ENCODE results near the gene APAF1. TPM values are rescaled to one million over a fixed set of nuclear protein-coding genes. Genes with fewer than 3 reads are reported as not detected.
A peak's percentile ranks its signal among the peaks of the same experiment; 100 is the strongest.
"Not testable (repeated sequence)": the region's sequence is repeated elsewhere in the genome, so short reads cannot be mapped to it uniquely, and the experiment has no call there.

Gene APAF1, protein sequence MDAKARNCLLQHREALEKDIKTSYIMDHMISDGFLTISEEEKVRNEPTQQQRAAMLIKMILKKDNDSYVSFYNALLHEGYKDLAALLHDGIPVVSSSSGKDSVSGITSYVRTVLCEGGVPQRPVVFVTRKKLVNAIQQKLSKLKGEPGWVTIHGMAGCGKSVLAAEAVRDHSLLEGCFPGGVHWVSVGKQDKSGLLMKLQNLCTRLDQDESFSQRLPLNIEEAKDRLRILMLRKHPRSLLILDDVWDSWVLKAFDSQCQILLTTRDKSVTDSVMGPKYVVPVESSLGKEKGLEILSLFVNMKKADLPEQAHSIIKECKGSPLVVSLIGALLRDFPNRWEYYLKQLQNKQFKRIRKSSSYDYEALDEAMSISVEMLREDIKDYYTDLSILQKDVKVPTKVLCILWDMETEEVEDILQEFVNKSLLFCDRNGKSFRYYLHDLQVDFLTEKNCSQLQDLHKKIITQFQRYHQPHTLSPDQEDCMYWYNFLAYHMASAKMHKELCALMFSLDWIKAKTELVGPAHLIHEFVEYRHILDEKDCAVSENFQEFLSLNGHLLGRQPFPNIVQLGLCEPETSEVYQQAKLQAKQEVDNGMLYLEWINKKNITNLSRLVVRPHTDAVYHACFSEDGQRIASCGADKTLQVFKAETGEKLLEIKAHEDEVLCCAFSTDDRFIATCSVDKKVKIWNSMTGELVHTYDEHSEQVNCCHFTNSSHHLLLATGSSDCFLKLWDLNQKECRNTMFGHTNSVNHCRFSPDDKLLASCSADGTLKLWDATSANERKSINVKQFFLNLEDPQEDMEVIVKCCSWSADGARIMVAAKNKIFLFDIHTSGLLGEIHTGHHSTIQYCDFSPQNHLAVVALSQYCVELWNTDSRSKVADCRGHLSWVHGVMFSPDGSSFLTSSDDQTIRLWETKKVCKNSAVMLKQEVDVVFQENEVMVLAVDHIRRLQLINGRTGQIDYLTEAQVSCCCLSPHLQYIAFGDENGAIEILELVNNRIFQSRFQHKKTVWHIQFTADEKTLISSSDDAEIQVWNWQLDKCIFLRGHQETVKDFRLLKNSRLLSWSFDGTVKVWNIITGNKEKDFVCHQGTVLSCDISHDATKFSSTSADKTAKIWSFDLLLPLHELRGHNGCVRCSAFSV (N-terminal part only)
- total RNA-seq: 1 to 10 TPM; 5.7 to 8.5 (median 6.5) TPM

DNA sequence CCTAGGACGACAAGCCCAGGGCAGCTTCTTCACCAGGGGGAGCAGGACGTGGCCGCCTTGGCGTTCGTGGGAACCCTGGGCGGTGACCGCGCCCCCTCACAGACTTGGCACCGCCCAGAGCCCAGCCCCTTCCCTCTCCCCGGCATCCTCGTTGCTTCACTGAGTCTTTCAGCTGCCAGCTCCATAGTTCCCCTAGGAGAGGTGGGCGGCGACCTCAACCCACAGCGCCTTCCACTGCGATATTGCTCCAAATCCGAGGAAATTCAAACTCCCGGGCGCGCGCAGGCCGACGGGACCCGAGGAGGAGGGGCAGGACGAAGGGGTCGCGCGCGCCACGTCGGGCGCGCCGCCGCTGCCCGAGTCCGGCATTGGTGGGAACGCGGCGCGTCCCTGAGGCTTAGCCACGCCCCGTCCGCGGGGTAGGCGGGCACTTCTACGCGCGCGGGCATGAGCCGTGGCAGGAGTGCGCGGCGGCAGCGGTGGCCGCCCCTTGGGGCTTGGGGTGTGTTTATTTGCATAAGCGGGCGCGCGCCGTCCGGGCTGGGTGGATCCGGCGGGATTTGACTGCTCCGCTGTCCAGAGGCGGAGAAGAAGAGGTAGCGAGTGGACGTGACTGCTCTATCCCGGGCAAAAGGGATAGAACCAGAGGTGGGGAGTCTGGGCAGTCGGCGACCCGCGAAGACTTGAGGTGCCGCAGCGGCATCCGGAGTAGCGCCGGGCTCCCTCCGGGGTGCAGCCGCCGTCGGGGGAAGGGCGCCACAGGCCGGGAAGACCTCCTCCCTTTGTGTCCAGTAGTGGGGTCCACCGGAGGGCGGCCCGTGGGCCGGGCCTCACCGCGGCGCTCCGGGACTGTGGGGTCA, at the start of gene APAF1, which contains the start of gene IKBIP:
TSS of gene APAF1 (plus strand) at position 579 of the 860 bp plus-strand sequence. CDS start 3,070 bp downstream, outside the sequence.
TSS of gene IKBIP (minus strand) at position 77 of the 860 bp plus-strand sequence. CDS start 87 bp downstream, outside the sequence.
- TF ChIP-seq POLR2A (IDR thresholded peaks at IDR 0.05): no peak
- TF ChIP-seq, protein P1, sequence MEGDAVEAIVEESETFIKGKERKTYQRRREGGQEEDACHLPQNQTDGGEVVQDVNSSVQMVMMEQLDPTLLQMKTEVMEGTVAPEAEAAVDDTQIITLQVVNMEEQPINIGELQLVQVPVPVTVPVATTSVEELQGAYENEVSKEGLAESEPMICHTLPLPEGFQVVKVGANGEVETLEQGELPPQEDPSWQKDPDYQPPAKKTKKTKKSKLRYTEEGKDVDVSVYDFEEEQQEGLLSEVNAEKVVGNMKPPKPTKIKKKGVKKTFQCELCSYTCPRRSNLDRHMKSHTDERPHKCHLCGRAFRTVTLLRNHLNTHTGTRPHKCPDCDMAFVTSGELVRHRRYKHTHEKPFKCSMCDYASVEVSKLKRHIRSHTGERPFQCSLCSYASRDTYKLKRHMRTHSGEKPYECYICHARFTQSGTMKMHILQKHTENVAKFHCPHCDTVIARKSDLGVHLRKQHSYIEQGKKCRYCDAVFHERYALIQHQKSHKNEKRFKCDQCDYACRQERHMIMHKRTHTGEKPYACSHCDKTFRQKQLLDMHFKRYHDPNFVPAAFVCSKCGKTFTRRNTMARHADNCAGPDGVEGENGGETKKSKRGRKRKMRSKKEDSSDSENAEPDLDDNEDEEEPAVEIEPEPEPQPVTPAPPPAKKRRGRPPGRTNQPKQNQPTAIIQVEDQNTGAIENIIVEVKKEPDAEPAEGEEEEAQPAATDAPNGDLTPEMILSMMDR (IDR thresholded peaks at IDR 0.05): no peak
- H3K4me3 ChIP-seq (ENCODE audit: low read depth, poor library complexity, severe bottlenecking): peak within 1 kb of the TSS; percentile 76
- WGBS, 2 donors: 0 to 1% methylated on average over 38 to 65 of the region's 91 CpGs
- peak; percentile 96 to 99 for DNase-seq (ENCODE audit: low spot score in 2 of 2)
- intact Hi-C loops (cut with DNase I; ENCODE audit: low total_unique reads): no loop called here

DNA sequence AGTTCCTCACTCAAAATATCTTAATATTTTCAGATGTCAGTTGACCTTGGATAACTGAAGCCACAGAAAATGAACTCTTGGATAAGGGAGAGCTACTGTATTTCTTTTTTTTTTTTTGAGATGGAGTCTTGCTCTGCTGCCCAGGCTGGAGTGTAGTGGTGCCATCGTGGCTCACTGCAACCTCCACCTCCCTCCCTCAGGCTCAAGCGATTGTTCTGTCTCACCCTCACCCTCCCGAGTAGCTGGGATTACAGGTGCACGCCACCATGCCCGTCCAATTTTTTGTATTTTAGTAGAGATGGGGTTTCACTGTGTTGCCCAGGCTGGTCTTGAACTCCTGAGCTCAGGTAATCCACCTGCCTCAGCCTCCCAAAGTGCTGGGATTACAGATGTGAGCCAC, 47.8 kb upstream of the APAF1 start:
- H3K4me3 ChIP-seq (ENCODE audit: low read depth, poor library complexity, severe bottlenecking); intact Hi-C loops (cut with DNase I; ENCODE audit: low total_unique reads); DNase-seq (ENCODE audit: low spot score in 2 of 2): not testable (repeated sequence)
- 86 to 93% methylated on average over 5 of the region's 5 CpGs for WGBS, 2 donors

DNA sequence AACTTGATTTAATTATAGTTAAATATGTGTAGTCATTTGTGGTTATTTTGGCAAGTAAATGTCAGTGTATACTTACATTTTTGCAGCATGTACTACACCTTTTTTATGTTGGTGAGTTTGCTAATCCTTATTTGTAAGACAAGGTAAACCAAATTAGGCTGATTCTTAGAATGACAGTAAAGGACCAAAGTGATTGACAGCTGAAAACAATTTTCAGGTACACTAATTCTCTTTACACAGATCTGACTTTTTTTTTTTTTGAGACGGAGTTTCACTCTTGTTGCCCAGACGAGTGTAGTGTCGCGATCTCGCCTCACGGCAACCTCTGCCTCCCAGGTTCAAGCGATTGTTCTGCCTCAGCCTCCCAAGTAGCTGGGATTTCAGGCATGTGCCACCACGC, 43.2 kb upstream of the APAF1 start:
- H3K4me3 ChIP-seq (ENCODE audit: low read depth, poor library complexity, severe bottlenecking): no peak overlapping the region
- intact Hi-C loops (cut with DNase I; ENCODE audit: low total_unique reads): no loop called here
- WGBS, 2 donors: 92 to 94% methylated on average over 8 of the region's 8 CpGs
- TF ChIP-seq, protein P1 (IDR thresholded peaks at IDR 0.05): no peak
- no peak for TF ChIP-seq POLR2A (IDR thresholded peaks at IDR 0.05)
- DNase-seq (ENCODE audit: low spot score in 2 of 2): no peak

DNA sequence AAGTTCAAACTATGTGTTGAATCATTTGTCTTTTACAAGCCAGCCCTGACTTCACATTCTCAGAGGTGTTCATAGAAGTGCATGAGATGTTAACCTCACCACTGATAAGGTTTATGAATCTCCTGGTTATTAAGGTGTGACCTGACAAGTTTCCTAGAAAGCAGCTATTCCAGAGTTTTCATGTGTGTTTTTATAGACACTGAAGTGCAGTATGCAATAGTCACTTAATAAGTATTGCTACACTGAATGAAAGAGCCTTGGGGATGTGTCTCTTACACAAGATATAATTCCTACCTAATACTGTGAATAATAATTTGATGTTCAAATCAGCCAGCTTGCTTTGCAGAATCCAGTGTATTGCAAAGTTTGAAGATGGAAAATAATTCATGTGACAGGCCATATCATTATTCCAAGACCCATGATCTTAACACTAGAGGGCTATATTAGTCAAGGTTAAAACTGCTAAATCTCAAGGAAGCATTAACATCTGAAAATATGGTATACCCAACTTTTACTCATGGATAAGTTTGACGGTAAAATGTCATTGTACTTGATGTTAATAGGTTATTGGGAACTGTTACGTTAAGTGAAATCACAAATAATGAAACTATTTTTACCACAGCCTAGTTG, 38.6 kb upstream of the APAF1 start:
- WGBS, 2 donors: 66 to 73% methylated on average over 2 of the region's 2 CpGs
- no peak overlapping the region for H3K4me3 ChIP-seq (ENCODE audit: low read depth, poor library complexity, severe bottlenecking)
- intact Hi-C loops (cut with DNase I; ENCODE audit: low total_unique reads): no loop called here
- TF ChIP-seq, protein P1 (IDR thresholded peaks at IDR 0.05): no peak
- no peak for TF ChIP-seq POLR2A (IDR thresholded peaks at IDR 0.05)
- no peak for DNase-seq (ENCODE audit: low spot score in 2 of 2)

DNA sequence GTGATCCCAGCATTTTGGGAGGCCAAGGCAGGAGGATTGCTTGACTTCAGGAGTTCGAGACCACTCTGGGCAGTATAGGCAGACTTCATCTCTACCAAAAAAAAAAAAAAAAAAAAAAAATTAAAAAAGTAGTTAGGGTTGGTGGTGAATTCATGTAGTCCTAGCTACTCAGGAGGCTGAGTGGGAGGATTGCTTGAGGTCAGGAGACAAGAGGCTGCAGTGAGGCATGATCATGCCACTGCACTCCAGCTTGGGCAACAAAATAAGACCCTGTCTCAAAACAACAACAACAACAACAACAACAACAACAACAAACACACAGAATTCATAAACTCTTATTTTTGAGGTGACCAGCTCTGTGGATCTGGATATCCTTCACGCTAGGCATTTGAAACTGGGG, 34.5 kb upstream of the APAF1 start:
- DNase-seq (ENCODE audit: low spot score in 2 of 2): no peak
- WGBS, 2 donors: 87 to 98% methylated on average over 2 of the region's 2 CpGs
- no peak for TF ChIP-seq POLR2A (IDR thresholded peaks at IDR 0.05)
- TF ChIP-seq, protein P1 (IDR thresholded peaks at IDR 0.05): no peak
- intact Hi-C loops (cut with DNase I; ENCODE audit: low total_unique reads): no loop called here
- H3K4me3 ChIP-seq (ENCODE audit: low read depth, poor library complexity, severe bottlenecking): no peak overlapping the region

Measured in lower leg skin (tissue), 4 donors.